Testis (tissue), 2 donors: ENCODE data around the gene SHLD1.

Experiments
- CTCF ChIP-seq, 3 experiments: fragments of 450-650 bp in 2 of 3; fragments of 200-600 bp in 1 of 3; sonication (generic) in 1 of 3; IDR thresholded peaks; one replicate each; pipeline ENCODE4 v1.5.1; 2016 to 2019; ENCODE audit warnings: antibody characterized with exemption in 3 of 3, mild to moderate bottlenecking in 2 of 3, moderate library complexity in 1 of 3
- POLR2A ChIP-seq: fragments of 450-650 bp; IDR thresholded peaks from one replicate; pipeline ENCODE4 v1.6.1; 2017; ENCODE audit warnings: antibody characterized with exemption, mild to moderate bottlenecking, moderate library complexity

GRCh38 chr20:5719861-5720403 is 30.3 kb upstream of the SHLD1 start:
- TF ChIP-seq POLR2A (no peak), CTCF (IDR thresholded peaks at IDR 0.05) (no peak)
